Ishikawa (cell line): ENCODE data around the gene LSM2.

Source experiments
- CEBPB ChIP-seq: IDR thresholded peaks from 2 replicates; pipeline ENCODE4 v1.6.1; 2012
- CREB1 ChIP-seq: IDR thresholded peaks from 2 replicates; pipeline ENCODE4 v1.6.1; 2012; ENCODE audit warnings: low read depth
- EGR1 ChIP-seq: IDR thresholded peaks from 2 replicates; pipeline ENCODE4 v1.6.1; 2012
- EP300 ChIP-seq: IDR thresholded peaks from 2 replicates; pipeline ENCODE4 v1.6.1; 2012; ENCODE audit warnings: borderline replicate concordance
- FOXM1 ChIP-seq: IDR thresholded peaks from 2 replicates; pipeline ENCODE4 v1.6.1; 2012; ENCODE audit warnings: low read depth, borderline replicate concordance
- MAX ChIP-seq: IDR thresholded peaks from 2 replicates; pipeline ENCODE4 v1.6.1; 2012
- NFIC ChIP-seq: IDR thresholded peaks from 2 replicates; pipeline ENCODE4 v1.6.1; 2012
- RAD21 ChIP-seq: IDR thresholded peaks from 2 replicates; pipeline ENCODE4 v1.6.1; 2012; ENCODE audit warnings: low read depth
- REST ChIP-seq: IDR thresholded peaks from 2 replicates; pipeline ENCODE4 v1.6.1; 2012; ENCODE audit warnings: low read depth, mild to moderate bottlenecking
- TAF1 ChIP-seq: IDR thresholded peaks from 2 replicates; pipeline ENCODE4 v1.6.1; 2012; ENCODE audit warnings: low read depth, mild to moderate bottlenecking
- TCF12 ChIP-seq: IDR thresholded peaks from 2 replicates; pipeline ENCODE4 v1.6.1; 2012; ENCODE audit warnings: low read depth
- TEAD4 ChIP-seq: IDR thresholded peaks from 2 replicates; pipeline ENCODE4 v1.6.1; 2012
- USF1 ChIP-seq: IDR thresholded peaks from 2 replicates; pipeline ENCODE4 v1.6.1; 2012
- YY1 ChIP-seq: IDR thresholded peaks from 2 replicates; pipeline ENCODE4 v1.6.1; 2012; ENCODE audit warnings: low read depth
- ZBTB7A ChIP-seq: IDR thresholded peaks from 2 replicates; pipeline ENCODE4 v1.6.1; 2012; ENCODE audit warnings: low read depth

The LSM2 gene

GRCh38 chr6:31822036-31822821 lies 15.5 kb upstream of the LSM2 start:
- TF ChIP-seq CEBPB: no peak; the same call in 1 of the 2 replicates
- TF ChIP-seq YY1: no peak
- no peak for TF ChIP-seq REST
- peak; percentile 69 for TF ChIP-seq MAX
- TF ChIP-seq TAF1: peak; percentile 85

GRCh38 chr6:31821301-31822035 lies 14.7 kb upstream of the LSM2 start:
- 0 out of 2 replicates have a peak, but pooled peaks have one; percentile 29 for TF ChIP-seq CEBPB
- peak; percentile 81 for TF ChIP-seq NFIC
- TF ChIP-seq EGR1: peak; percentile 94
- no peak for TF ChIP-seq CREB1
- no peak; the same call in 1 of the 2 replicates for TF ChIP-seq RAD21
- TF ChIP-seq MAX: 0 out of 2 replicates have a peak, but pooled peaks have one; percentile 1
- TF ChIP-seq USF1: 0 out of 2 replicates have a peak, but pooled peaks have one; percentile 10

GRCh38 chr6:31819871-31820299 lies 13.1 kb upstream of the LSM2 start:
- TF ChIP-seq EP300 (no peak), ZBTB7A (no peak), RAD21 (no peak), MAX (no peak), FOXM1 (no peak), CREB1 (no peak), YY1 (no peak), USF1 (no peak), TAF1 (no peak), TEAD4 (no peak), EGR1 (no peak), NFIC (no peak), CEBPB (no peak), TCF12 (no peak)

- no peak for TF ChIP-seq ZBTB7A
- TF ChIP-seq EP300: no peak
- no peak for TF ChIP-seq FOXM1
- no peak for TF ChIP-seq USF1
- no peak for TF ChIP-seq TEAD4
- TF ChIP-seq MAX: no peak
- no peak for TF ChIP-seq TAF1
- TF ChIP-seq NFIC: no peak
- no peak for TF ChIP-seq CEBPB
- no peak for TF ChIP-seq RAD21
Measured at GRCh38 chr6:31815025-31815838, 8.5 kb upstream of the LSM2 start, which contains the start of the genes HSPA1A and HSPA1L. Gene HSPA1A, plus strand, starts transcription at chr6:31815543. Its CDS starts 214 bp downstream, at chr6:31815757. Gene HSPA1L, minus strand, starts transcription at chr6:31815283. Its CDS starts 3,311 bp downstream, at chr6:31811972.

GRCh38 chr6:31814677-31815024 lies 7.9 kb upstream of the LSM2 start:
- TF ChIP-seq TAF1 (no peak), MAX (peak; percentile 74; the same call in 1 of the 2 replicates), EP300 (no peak), REST (no peak), ZBTB7A (no peak)
